GM12891 (cell line): Measurements from ENCODE around the gene SAMHD1.

Experiments
- POLR2A ChIP-seq: IDR thresholded peaks from 2 replicates; pipeline ENCODE4 v1.6.1; 2011; ENCODE audit warnings: low read depth, low read length, control low read depth
- TAF1 ChIP-seq: IDR thresholded peaks from 2 replicates; pipeline ENCODE4 v1.6.1; 2011; ENCODE audit warnings: low read depth, low read length, control low read depth

DNA sequence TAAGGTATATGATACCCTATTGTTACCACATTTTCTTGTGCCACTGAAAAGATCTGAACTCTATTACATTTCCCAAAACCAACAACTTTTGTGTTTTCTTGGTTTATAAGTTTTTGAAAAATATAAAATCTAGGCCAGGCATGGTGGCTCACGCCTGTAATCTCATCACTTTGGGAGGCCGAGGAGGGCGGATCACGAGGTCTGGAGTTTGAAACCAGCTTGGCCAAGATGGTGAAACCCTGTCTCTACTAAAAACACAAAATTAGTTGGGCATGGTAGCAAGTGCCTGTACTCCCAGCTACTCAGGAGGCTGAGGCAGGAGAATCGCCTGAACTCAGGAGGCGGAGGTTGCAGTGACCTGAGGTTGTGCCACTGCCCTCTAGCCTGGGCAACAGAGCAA is 34.3 kb downstream of the SAMHD1 start:
- TF ChIP-seq TAF1 (no peak), POLR2A (no peak)
